ENCODE results near the gene RNF222. TPM values are rescaled to one million over a fixed set of nuclear protein-coding genes. Genes with fewer than 3 reads are reported as not detected.
A peak's percentile ranks its signal among the peaks of the same experiment; 100 is the strongest.

RNF222 gene
- total and polyA plus RNA-seq, 2 experiments from 2014 or later, result 0.07 TPM; not detected in 1

- peaks cover 21% of the 10 kb centered on the region for H3K27me3 Mint-ChIP-seq (ENCODE audit: insufficient read depth, low read depth, poor library complexity)
Observed at GRCh38 chr17:8384801-8385378, 12.7 kb downstream of the RNF222 start.

More at GRCh38 chr17:8384801-8385378, 12.7 kb downstream of the RNF222 start:
- Histone ChIP-seq H3K36me3 (ENCODE audit: insufficient read depth) (peaks cover 22% of the 10 kb centered on the region), H3F3A (replicated peaks; ENCODE audit: low read depth) (peaks cover 27% of the 10 kb centered on the region), H3K4me2 (peak overlapping the region; percentile 84; the same call in 1 of the 2 replicates), H3K79me2 (replicated peaks; ENCODE audit: insufficient read depth) (peaks cover 30% of the 10 kb centered on the region), H3K27ac (ENCODE audit: low read depth) (peak overlapping the region; percentile 40), H3K27me3 (ENCODE audit: insufficient read depth) (no peaks in the 10 kb centered on the region), H2AFZ (no peak overlapping the region), H3K9me2 (ENCODE audit: insufficient read depth) (no peaks in the 10 kb centered on the region), H4K20me1 (replicated peaks; ENCODE audit: insufficient read depth) (peaks cover 22% of the 10 kb centered on the region), H3K4me1 (ENCODE audit: insufficient read depth) (peaks cover 22% of the 10 kb centered on the region), H3K4me3 (peak overlapping the region; percentile 93; the same call in 1 of the 2 replicates)
- Mint-ChIP-seq H3K9me3 (peaks cover 3% of the 10 kb centered on the region; the same call in 1 of the 3 replicates), H3K4me3 (peak overlapping the region; percentile 100), H3K4me1 (peaks cover 30% of the 10 kb centered on the region), H3K27ac (peak overlapping the region; percentile 53; the same call in 1 of the 2 replicates), H3K36me3 (ENCODE audit: low read depth) (peaks cover 38% of the 10 kb centered on the region)
- ATAC-seq (no peak), DNase-seq (ENCODE audit: low spot score) (peak; percentile 80)
- TF ChIP-seq NANOG (IDR thresholded peaks at IDR 0.05; ENCODE audit: borderline replicate concordance) (no peak), ZNF114 (CRISPR knock-in tag; IDR thresholded peaks at IDR 0.05) (no peak), EZH2 (IDR thresholded peaks at IDR 0.05; ENCODE audit: low read depth, unreplicated experiment) (no peak), STAT1 (IDR thresholded peaks at IDR 0.05; ENCODE audit: unreplicated experiment) (no peak), ZNF331 (CRISPR knock-in tag; IDR thresholded peaks at IDR 0.05; ENCODE audit: low read depth) (no peak)
- TF ChIP-seq, protein P1, sequence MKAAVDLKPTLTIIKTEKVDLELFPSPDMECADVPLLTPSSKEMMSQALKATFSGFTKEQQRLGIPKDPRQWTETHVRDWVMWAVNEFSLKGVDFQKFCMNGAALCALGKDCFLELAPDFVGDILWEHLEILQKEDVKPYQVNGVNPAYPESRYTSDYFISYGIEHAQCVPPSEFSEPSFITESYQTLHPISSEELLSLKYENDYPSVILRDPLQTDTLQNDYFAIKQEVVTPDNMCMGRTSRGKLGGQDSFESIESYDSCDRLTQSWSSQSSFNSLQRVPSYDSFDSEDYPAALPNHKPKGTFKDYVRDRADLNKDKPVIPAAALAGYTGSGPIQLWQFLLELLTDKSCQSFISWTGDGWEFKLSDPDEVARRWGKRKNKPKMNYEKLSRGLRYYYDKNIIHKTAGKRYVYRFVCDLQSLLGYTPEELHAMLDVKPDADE (IDR thresholded peaks at IDR 0.05), result no peak
- TF ChIP-seq, protein P2, sequence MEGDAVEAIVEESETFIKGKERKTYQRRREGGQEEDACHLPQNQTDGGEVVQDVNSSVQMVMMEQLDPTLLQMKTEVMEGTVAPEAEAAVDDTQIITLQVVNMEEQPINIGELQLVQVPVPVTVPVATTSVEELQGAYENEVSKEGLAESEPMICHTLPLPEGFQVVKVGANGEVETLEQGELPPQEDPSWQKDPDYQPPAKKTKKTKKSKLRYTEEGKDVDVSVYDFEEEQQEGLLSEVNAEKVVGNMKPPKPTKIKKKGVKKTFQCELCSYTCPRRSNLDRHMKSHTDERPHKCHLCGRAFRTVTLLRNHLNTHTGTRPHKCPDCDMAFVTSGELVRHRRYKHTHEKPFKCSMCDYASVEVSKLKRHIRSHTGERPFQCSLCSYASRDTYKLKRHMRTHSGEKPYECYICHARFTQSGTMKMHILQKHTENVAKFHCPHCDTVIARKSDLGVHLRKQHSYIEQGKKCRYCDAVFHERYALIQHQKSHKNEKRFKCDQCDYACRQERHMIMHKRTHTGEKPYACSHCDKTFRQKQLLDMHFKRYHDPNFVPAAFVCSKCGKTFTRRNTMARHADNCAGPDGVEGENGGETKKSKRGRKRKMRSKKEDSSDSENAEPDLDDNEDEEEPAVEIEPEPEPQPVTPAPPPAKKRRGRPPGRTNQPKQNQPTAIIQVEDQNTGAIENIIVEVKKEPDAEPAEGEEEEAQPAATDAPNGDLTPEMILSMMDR (conservative IDR thresholded peaks at IDR 0.05; ENCODE audit: low read depth in 2 of 2), result no peak
- TF ChIP-seq, protein P3, sequence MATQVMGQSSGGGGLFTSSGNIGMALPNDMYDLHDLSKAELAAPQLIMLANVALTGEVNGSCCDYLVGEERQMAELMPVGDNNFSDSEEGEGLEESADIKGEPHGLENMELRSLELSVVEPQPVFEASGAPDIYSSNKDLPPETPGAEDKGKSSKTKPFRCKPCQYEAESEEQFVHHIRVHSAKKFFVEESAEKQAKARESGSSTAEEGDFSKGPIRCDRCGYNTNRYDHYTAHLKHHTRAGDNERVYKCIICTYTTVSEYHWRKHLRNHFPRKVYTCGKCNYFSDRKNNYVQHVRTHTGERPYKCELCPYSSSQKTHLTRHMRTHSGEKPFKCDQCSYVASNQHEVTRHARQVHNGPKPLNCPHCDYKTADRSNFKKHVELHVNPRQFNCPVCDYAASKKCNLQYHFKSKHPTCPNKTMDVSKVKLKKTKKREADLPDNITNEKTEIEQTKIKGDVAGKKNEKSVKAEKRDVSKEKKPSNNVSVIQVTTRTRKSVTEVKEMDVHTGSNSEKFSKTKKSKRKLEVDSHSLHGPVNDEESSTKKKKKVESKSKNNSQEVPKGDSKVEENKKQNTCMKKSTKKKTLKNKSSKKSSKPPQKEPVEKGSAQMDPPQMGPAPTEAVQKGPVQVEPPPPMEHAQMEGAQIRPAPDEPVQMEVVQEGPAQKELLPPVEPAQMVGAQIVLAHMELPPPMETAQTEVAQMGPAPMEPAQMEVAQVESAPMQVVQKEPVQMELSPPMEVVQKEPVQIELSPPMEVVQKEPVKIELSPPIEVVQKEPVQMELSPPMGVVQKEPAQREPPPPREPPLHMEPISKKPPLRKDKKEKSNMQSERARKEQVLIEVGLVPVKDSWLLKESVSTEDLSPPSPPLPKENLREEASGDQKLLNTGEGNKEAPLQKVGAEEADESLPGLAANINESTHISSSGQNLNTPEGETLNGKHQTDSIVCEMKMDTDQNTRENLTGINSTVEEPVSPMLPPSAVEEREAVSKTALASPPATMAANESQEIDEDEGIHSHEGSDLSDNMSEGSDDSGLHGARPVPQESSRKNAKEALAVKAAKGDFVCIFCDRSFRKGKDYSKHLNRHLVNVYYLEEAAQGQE (IDR thresholded peaks at IDR 0.05; ENCODE audit: unreplicated experiment), result no peak

Measured in GM23338 (cell line).